ENCODE results near the gene MSRB3. TPM values are rescaled to one million over a fixed set of nuclear protein-coding genes. Genes with fewer than 3 reads are reported as not detected.

Gene MSRB3
- total and polyA plus RNA-seq, 8 donors: 21.7 to 50.5 (median 28.1) TPM

DNA sequence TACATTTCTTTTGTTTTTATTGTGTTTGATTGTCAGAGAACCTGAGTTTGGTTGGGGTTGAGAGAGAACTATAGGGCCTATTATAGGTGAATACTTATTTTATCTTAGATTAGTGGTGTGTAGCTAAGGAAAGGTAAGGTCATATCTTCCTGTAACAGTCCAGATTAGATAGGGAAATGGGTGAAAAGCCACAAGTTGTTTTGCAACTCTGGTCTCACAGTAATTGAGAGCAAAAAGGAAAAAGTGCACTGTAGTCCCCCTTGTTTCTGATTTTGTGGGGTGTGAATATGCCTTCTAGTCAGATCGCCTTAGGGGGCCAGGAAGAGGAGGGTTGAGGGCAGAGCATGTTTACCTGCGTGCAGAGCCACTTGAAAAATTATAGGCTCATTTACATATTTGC is 8.9 kb downstream of the MSRB3 start:
- Histone ChIP-seq H3K27me3 (no peaks in the 10 kb centered on the region), H3K9me3 (no peaks in the 10 kb centered on the region), H3K36me3 (no peaks in the 10 kb centered on the region), H3K4me1 (peaks cover 0 to 2% of the 10 kb centered on the region in 2 donors), H3K4me3 (no peak overlapping the region), H3K27ac (no peak overlapping the region)
- intact Hi-C loops (cut with DNase I): no loop called here
- DNase-seq (no peak), ATAC-seq (no peak)
- TF ChIP-seq, protein P1, sequence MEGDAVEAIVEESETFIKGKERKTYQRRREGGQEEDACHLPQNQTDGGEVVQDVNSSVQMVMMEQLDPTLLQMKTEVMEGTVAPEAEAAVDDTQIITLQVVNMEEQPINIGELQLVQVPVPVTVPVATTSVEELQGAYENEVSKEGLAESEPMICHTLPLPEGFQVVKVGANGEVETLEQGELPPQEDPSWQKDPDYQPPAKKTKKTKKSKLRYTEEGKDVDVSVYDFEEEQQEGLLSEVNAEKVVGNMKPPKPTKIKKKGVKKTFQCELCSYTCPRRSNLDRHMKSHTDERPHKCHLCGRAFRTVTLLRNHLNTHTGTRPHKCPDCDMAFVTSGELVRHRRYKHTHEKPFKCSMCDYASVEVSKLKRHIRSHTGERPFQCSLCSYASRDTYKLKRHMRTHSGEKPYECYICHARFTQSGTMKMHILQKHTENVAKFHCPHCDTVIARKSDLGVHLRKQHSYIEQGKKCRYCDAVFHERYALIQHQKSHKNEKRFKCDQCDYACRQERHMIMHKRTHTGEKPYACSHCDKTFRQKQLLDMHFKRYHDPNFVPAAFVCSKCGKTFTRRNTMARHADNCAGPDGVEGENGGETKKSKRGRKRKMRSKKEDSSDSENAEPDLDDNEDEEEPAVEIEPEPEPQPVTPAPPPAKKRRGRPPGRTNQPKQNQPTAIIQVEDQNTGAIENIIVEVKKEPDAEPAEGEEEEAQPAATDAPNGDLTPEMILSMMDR (IDR thresholded peaks at IDR 0.05): no peak

DNA sequence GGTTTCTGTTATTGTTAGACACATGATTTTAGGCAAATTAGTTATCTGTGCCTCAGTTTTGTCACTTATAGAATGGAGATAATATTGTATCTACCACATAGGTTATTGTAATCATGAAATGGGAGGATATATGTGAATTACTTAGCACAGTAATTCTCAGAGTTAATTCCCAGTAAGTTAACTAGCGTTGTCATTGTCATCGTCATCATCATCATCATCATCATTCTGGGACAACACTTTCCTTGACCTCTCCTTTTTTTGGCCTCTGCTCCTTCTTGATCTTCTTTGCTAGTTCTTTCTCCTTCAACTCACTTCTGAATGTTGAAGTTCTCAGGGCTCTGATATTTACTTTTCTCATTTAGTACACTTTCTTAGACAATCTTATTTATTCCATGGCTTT is 13.8 kb downstream of the MSRB3 start:
- no peak for DNase-seq
- Histone ChIP-seq H3K36me3 (no peaks in the 10 kb centered on the region), H3K4me3 (no peak overlapping the region), H3K9me3 (no peaks in the 10 kb centered on the region), H3K4me1 (peaks cover 0 to 2% of the 10 kb centered on the region in 2 donors), H3K27me3 (no peaks in the 10 kb centered on the region), H3K27ac (no peak overlapping the region)
- intact Hi-C loops (cut with DNase I): no loop called here
- TF ChIP-seq, protein P1 (IDR thresholded peaks at IDR 0.05): no peak
- ATAC-seq: no peak

DNA sequence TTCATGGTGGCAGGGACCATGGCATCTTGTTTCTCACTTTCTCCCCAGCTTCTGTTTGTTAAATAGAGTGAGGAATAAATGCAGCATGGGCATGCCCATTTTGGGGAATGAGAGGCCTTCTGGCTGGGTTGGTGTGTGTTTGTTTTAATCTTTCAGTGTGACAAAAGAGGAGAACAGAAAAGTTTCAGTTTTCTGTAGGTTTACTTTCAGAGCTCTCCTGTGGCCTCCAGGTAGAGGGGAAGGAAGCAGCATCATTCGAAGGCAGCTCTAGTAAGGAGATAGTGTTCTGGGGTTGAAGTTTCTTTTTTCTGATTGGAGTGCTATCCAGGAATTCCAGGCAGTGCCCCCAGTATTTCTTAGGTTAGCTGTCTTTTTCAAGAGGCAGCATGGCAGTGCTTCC is 15.3 kb downstream of the MSRB3 start:
- no peak for DNase-seq
- no peak overlapping the region for H3K27ac ChIP-seq
- no peaks in the 10 kb centered on the region for H3K4me1 ChIP-seq
- H3K4me3 ChIP-seq: no peak overlapping the region
- intact Hi-C loops (cut with DNase I): no loop called here
- TF ChIP-seq, protein P1 (IDR thresholded peaks at IDR 0.05): no peak
- no peaks in the 10 kb centered on the region for H3K36me3 ChIP-seq
- H3K9me3 ChIP-seq: no peaks in the 10 kb centered on the region
- ATAC-seq: no peak
- H3K27me3 ChIP-seq: no peaks in the 10 kb centered on the region

DNA sequence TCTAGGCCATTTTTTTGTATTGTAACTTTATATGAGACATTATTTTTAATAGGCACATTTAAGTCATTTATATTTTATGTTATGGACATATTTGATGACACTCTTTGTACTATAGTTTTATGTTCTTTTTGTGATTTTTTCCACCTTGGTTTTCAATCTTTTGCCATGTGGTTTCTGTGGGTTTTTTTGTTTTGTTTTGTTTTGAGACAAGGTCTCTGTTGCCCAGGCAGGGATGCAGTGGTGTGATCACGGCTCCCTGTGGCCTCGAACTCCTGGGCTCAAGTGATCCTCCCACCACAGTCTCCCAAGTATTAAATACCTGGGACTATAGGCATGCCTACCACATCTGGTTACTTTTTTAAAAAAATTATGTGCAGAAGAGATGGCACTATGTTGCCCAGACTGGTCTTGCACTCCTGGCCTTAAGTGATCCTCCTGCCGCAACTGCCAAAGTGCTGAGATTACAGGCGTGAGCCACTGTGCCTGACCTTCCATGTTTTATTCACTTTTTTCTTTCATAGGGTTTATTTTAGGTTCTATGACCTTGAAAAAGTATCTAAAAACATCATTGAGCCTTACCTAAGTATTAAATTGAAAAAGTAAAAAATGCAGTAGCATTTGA is 16.3 kb downstream of the MSRB3 start:
- H3K4me3 ChIP-seq: no peak overlapping the region
- no peak overlapping the region for H3K27ac ChIP-seq
- H3K36me3 ChIP-seq: no peaks in the 10 kb centered on the region
- DNase-seq (no peak), ATAC-seq (no peak)
- TF ChIP-seq, protein P1 (IDR thresholded peaks at IDR 0.05): no peak
- no peaks in the 10 kb centered on the region for H3K27me3 ChIP-seq
- H3K9me3 ChIP-seq: no peaks in the 10 kb centered on the region
- no peaks in the 10 kb centered on the region for H3K4me1 ChIP-seq
- intact Hi-C loops (cut with DNase I): no loop called here

DNA sequence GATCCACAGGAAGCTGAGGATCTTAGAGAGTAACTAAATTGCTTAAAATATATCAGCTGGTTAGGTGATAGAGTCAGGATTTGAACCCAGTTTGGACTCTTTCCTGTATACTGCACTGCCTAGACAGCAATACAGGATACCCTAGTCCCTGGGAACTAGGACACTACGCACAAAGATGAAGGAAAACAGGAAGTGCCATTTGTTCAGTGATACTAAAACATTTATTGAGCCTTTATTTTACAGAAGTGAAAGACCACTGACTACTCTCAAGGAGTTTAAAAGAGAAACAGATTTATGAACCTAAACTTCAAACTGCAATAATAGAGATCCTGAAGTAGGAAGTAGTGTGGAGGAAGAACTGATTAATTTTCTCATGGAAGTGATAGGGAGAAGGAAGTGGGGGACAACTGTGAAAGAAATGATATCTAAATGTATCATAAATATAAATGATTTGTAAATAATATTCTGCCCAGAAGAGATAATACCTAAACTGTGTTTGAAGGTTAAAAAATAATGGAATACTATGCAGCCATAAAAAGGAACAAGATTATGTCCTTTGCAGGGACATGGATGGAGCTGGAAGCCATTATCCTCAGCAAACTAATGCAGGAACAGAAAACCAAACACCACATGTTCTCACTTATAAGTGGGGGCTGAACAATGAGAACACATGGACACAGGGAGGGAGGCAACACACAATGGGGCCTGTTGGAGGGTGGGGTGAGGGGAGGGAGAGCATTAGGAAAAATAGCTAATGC is 18.2 kb downstream of the MSRB3 start:
- TF ChIP-seq, protein P1 (IDR thresholded peaks at IDR 0.05): no peak
- intact Hi-C loops (cut with DNase I): no loop called here
- ATAC-seq: no peak

More for the DNA sequence above, 18.2 kb downstream of the MSRB3 start:
- H3K4me3 ChIP-seq: no peak overlapping the region
- H3K27me3 ChIP-seq: no peaks in the 10 kb centered on the region
- no peak for DNase-seq
- no peaks in the 10 kb centered on the region for H3K9me3 ChIP-seq
- no peaks in the 10 kb centered on the region for H3K4me1 ChIP-seq
- H3K27ac ChIP-seq: no peak overlapping the region
- H3K36me3 ChIP-seq: no peaks in the 10 kb centered on the region
